MM.1S (cell line): ENCODE results near the gene NDFIP1.

Experiments
- CTCF ChIP-seq: fragments of 300-600 bp; sonication (generic); IDR thresholded peaks from 2 replicates; pipeline ENCODE4 v1.5.1; 2016; ENCODE audit warnings: antibody characterized with exemption, low read length, mixed read lengths
- EZH2 ChIP-seq: fragments of 300-600 bp; sonication (generic); optimal IDR thresholded peaks from 2 replicates; pipeline ENCODE3; 2017; ENCODE audit warnings: low read depth, mild to moderate bottlenecking, antibody characterized with exemption, low read length, mixed read lengths

GRCh38 chr5:142117579-142118151, 9.1 kb downstream of the NDFIP1 start:
- TF ChIP-seq CTCF (no peak), EZH2 (no peak)
